ENCODE measurements around the gene LTB4R2.

- TF ChIP-seq CTCF (IDR thresholded peaks at IDR 0.05; ENCODE audit: low read length), result no peak
- no peak for TF ChIP-seq EZH2 (IDR thresholded peaks at IDR 0.05; ENCODE audit: borderline replicate concordance, low read length)
Observed at GRCh38 chr14:24283796-24284460, 26.0 kb upstream of the LTB4R2 start.

Measured in OCI-LY1 (cell line).